ENCODE results near the gene GTF2F2.
A peak's percentile ranks its signal among the peaks of the same experiment; 100 is the strongest.

Gene GTF2F2

DNA sequence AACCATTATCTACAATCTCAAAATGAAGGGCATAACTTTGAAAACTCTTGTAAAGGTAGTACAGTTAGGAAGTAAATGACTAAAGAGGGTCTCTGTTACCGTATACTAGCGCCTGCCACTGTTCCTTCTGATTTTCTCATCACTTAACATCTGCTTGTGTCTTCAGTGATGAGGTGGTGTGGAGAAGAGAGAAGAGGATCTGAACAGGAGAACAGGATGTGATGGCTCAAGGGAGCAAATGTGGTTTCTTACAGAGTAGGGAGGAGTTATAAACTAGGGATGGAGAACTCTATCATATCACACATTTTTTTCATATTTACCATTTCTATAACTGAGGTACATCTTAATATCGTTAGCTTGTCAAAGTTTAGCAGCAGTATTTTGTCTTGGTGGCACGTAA, 79.4 kb downstream of the GTF2F2 start:
- DNase-seq (ENCODE audit: low read depth), result no peak
- no peak overlapping the region for H3K4me3 ChIP-seq (ENCODE audit: low read length)
- TF ChIP-seq, protein P1, sequence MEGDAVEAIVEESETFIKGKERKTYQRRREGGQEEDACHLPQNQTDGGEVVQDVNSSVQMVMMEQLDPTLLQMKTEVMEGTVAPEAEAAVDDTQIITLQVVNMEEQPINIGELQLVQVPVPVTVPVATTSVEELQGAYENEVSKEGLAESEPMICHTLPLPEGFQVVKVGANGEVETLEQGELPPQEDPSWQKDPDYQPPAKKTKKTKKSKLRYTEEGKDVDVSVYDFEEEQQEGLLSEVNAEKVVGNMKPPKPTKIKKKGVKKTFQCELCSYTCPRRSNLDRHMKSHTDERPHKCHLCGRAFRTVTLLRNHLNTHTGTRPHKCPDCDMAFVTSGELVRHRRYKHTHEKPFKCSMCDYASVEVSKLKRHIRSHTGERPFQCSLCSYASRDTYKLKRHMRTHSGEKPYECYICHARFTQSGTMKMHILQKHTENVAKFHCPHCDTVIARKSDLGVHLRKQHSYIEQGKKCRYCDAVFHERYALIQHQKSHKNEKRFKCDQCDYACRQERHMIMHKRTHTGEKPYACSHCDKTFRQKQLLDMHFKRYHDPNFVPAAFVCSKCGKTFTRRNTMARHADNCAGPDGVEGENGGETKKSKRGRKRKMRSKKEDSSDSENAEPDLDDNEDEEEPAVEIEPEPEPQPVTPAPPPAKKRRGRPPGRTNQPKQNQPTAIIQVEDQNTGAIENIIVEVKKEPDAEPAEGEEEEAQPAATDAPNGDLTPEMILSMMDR (conservative IDR thresholded peaks at IDR 0.05; ENCODE audit: low read depth, low read length), result no peak

DNA sequence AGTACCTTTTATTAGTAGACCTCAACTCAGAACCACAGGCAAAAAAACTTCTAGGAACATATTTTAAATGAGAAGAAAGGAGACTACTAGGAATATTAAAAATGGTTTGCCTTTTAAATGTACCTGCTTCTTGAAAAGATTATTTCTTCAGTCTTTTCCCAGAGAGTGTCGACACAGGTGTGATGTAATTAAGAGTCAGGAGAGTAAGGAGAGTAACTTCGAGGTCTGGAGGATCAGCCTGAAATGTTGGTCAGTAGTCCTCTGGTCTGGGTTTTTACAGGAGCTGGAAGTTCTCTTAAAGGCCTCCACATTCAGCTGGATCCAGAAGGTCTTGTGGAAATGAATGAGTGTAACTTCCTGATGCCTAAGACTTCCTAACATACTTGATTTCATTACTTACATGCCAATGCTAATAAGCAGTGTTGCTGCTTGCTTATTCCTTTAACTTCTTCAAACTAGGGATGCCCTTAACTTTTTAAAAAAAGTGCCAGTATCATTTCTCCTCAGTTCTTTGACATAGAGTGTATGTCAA, 80.5 kb downstream of the GTF2F2 start, which contains the start of gene KCTD4:
Gene KCTD4, minus strand, starts transcription at position 345 of the 532 bp plus-strand sequence. CDS start 6,478 bp downstream, outside the sequence.
- DNase-seq (ENCODE audit: low read depth), result no peak

DNA sequence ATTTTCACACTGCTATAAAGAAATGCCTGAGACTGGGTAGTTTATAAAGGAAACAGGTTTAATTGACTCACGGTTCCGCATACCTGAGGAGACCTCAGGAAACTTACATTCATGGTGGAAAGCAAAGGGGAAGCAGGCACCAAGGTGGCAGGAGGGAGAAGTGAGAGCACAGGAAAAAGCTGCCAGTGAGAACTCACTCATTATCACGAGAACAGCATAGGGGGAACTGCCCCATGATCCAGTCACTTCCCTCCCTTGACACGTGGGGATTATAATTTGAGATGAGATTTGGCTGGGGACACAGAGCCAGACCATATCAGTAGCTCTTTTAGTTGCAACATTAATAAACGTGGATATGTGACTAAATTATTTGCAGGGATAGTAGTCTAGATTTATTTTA, 84.8 kb downstream of the GTF2F2 start:
- TF ChIP-seq, protein P1 (conservative IDR thresholded peaks at IDR 0.05; ENCODE audit: low read depth, low read length), result no peak
- no peak overlapping the region for H3K4me3 ChIP-seq (ENCODE audit: low read length)
- no peak for DNase-seq (ENCODE audit: low read depth)

More for the DNA sequence above, 80.5 kb downstream of the GTF2F2 start, which contains the start of gene KCTD4:
- H3K4me3 ChIP-seq (ENCODE audit: low read length), result no peak within 1 kb of the TSS
- TF ChIP-seq, protein P1 (conservative IDR thresholded peaks at IDR 0.05; ENCODE audit: low read depth, low read length), result no peak

DNA sequence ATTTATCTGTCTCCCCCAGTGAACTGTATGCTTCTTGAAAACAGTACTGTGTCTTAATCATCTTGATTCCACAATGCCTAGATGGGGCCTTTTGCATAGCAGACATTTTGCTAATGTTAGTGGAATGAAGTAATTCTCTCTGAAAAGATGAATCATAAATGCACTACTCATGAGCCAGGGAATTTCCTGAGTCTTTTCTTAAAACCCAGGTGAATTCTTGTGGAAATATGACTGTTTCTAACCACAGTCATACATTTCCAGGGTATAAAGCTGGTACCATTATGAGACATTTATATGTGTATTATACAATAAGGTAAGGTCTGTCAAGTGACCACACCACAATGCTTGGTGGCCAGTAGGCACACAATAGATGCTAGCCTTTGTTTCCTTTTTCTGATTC, 86.0 kb downstream of the GTF2F2 start:
- no peak overlapping the region for H3K4me3 ChIP-seq (ENCODE audit: low read length)
- DNase-seq (ENCODE audit: low read depth), result peak; percentile 84
- TF ChIP-seq, protein P1 (conservative IDR thresholded peaks at IDR 0.05; ENCODE audit: low read depth, low read length), result no peak

DNA sequence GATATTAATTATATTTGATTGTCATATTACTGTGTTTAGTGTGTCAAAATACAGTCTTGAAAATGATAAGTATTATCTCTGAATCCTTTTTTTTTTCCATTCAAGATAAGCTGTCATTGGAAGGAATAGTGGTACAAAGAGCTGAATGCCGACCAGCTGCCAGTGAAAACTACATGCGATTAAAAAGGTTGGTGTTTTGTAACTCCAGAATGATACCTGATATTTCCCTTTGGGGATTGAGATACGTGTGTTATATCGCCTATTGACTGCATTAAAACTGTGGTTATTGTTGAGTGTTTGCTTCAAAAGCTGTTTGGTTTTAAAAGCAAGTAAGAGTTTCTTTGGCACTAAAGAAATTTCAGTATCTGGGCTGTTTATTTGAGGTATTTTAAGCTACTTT, 87.0 kb downstream of the GTF2F2 start:
- no peak for DNase-seq (ENCODE audit: low read depth)
- no peak overlapping the region for H3K4me3 ChIP-seq (ENCODE audit: low read length)
- TF ChIP-seq, protein P1 (conservative IDR thresholded peaks at IDR 0.05; ENCODE audit: low read depth, low read length), result no peak

DNA sequence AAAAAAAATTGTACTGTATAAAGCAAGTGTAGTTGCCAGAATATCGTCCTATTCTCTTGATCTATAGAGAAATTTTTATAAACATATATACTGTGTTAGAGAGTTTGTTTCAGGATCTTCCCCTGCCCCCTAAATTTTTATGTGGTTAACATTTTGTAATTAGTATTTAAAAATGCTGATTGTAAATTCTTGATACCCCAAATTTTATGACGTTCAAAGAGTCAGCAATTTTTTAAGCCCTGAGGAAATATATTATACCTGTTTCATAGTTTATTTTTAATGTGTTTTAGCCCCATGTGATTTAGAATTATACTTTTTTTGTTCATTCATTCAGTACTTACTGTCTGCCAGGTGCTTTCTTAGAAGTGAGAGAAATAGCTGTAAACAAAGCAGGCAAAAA, 87.8 kb downstream of the GTF2F2 start:
- TF ChIP-seq, protein P1 (conservative IDR thresholded peaks at IDR 0.05; ENCODE audit: low read depth, low read length), result no peak
- no peak for DNase-seq (ENCODE audit: low read depth)
- H3K4me3 ChIP-seq (ENCODE audit: low read length), result no peak overlapping the region

DNA sequence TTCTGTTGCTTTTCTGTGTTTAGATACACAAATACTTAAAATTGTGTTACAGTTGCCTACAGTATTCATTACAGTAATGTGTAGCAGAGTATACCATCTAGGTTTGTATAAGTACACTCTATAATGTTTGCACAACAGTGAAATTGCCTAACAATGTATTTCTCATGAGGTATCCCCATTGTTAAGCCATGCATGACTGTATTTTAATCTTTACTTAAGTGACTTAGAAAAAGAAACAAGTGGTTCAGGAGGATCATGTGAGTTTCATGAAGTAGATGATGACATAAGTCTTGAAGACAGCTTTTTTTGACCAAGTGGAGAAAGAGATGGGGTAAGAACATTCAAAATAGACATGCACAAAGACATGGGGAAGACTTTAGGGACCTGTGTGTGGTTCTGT, 88.9 kb downstream of the GTF2F2 start:
- TF ChIP-seq, protein P1 (conservative IDR thresholded peaks at IDR 0.05; ENCODE audit: low read depth, low read length), result no peak
- peak; percentile 86 for DNase-seq (ENCODE audit: low read depth)
- H3K4me3 ChIP-seq (ENCODE audit: low read length), result no peak overlapping the region

Data from retinal pigment epithelial cell (primary cell).